HTR-8/SVneo (cell line): ENCODE measurements around the gene GLRX3.

ENCODE experiments used
- DNase-seq: peaks from one replicate; pipeline ENCODE4 v3.0.0; 2011; ENCODE audit warnings: low spot score, mixed read lengths; ENCODE audit not compliant: insufficient read length
- FAIRE-seq: peaks from 2 replicates; lab custom pipeline; 2011; peaks lifted over from hg19 to GRCh38; lab: Jason Lieb, UNC

GLRX3 gene

GRCh38 chr10:130202984-130203621, 66.9 kb downstream of the GLRX3 start:
- DNase-seq (no peak), FAIRE-seq (no peak)

- DNase-seq (no peak), FAIRE-seq (no peak)
Measured at GRCh38 chr10:130203626-130204025, 67.4 kb downstream of the GLRX3 start.

GRCh38 chr10:130206216-130206737, 70.1 kb downstream of the GLRX3 start:
- FAIRE-seq (no peak), DNase-seq (no peak)

GRCh38 chr10:130207205-130207604, 71.0 kb downstream of the GLRX3 start:
- DNase-seq (no peak), FAIRE-seq (no peak)

GRCh38 chr10:130208807-130209206, 72.6 kb downstream of the GLRX3 start:
- no peak for FAIRE-seq
- DNase-seq = no peak

- DNase-seq (no peak), FAIRE-seq (no peak)
Measured at GRCh38 chr10:130212746-130213145, 76.6 kb downstream of the GLRX3 start.

- no peak for FAIRE-seq
Measured at GRCh38 chr10:130213286-130214080, 77.3 kb downstream of the GLRX3 start.

GRCh38 chr10:130214431-130214830, 78.2 kb downstream of the GLRX3 start:
- FAIRE-seq = no peak
- DNase-seq = no peak

More at GRCh38 chr10:130213286-130214080, 77.3 kb downstream of the GLRX3 start:
- no peak for DNase-seq

- DNase-seq = no peak
- no peak for FAIRE-seq
Measured at GRCh38 chr10:130215151-130215930, 79.2 kb downstream of the GLRX3 start.

GRCh38 chr10:130215931-130216231, 79.7 kb downstream of the GLRX3 start:
- DNase-seq (no peak), FAIRE-seq (no peak)

- DNase-seq (no peak), FAIRE-seq (no peak)
Measured at GRCh38 chr10:130218181-130218641, 82.0 kb downstream of the GLRX3 start.

- DNase-seq = no peak
Measured at GRCh38 chr10:130218936-130219335, 82.7 kb downstream of the GLRX3 start.

GRCh38 chr10:130220251-130221185, 84.3 kb downstream of the GLRX3 start:
- DNase-seq (no peak), FAIRE-seq (no peak)

More at GRCh38 chr10:130218936-130219335, 82.7 kb downstream of the GLRX3 start:
- FAIRE-seq = no peak

GRCh38 chr10:130221456-130222375, 85.5 kb downstream of the GLRX3 start:
- no peak for DNase-seq
- FAIRE-seq = no peak

- FAIRE-seq (no peak), DNase-seq (no peak)
Measured at GRCh38 chr10:130222381-130222780, 86.2 kb downstream of the GLRX3 start.

- FAIRE-seq (no peak), DNase-seq (no peak)
Measured at GRCh38 chr10:130224228-130224627, 88.0 kb downstream of the GLRX3 start.

GRCh38 chr10:130226012-130226411, 89.8 kb downstream of the GLRX3 start:
- DNase-seq = no peak
- no peak for FAIRE-seq

GRCh38 chr10:130227883-130228282, 91.7 kb downstream of the GLRX3 start:
- no peak for DNase-seq
- no peak for FAIRE-seq
